Nephron progenitor cell (in vitro differentiated cells): ENCODE results near the gene ZNF831.

Source experiments
- DNase-seq: peaks from one replicate; pipeline ENCODE4 v3.0.0; 2021
- H3K27ac Mint-ChIP-seq: 2 replicates; pipeline ENCODE4 v1.8.0; 2021; ENCODE audit warnings: mild to moderate bottlenecking, moderate library complexity, mixed read lengths
- H3K27me3 Mint-ChIP-seq: 2 replicates; pipeline ENCODE4 v1.8.0; 2021; ENCODE audit warnings: mild to moderate bottlenecking, low read depth, mixed read lengths; ENCODE audit not compliant: poor library complexity
- H3K36me3 Mint-ChIP-seq: 2 replicates; pipeline ENCODE4 v1.8.0; 2021; ENCODE audit warnings: low read depth, mixed read lengths
- H3K4me1 Mint-ChIP-seq: 2 replicates; pipeline ENCODE4 v1.8.0; 2021; ENCODE audit warnings: mixed read lengths
- H3K4me3 Mint-ChIP-seq: 2 replicates; pipeline ENCODE4 v1.8.0; 2021; ENCODE audit warnings: mild to moderate bottlenecking, moderate library complexity, mixed read lengths
- H3K9me3 Mint-ChIP-seq: 2 replicates; pipeline ENCODE4 v1.8.0; 2021; ENCODE audit warnings: mild to moderate bottlenecking, moderate library complexity, mixed read lengths
- TF ChIP-seq, protein P1 (sequence below): fragments of 200-600 bp; sonication (generic); IDR thresholded peaks from 2 replicates; pipeline ENCODE4 v1.5.0; 2021; ENCODE audit warnings: antibody characterized with exemption

ZNF831 gene

DNA sequence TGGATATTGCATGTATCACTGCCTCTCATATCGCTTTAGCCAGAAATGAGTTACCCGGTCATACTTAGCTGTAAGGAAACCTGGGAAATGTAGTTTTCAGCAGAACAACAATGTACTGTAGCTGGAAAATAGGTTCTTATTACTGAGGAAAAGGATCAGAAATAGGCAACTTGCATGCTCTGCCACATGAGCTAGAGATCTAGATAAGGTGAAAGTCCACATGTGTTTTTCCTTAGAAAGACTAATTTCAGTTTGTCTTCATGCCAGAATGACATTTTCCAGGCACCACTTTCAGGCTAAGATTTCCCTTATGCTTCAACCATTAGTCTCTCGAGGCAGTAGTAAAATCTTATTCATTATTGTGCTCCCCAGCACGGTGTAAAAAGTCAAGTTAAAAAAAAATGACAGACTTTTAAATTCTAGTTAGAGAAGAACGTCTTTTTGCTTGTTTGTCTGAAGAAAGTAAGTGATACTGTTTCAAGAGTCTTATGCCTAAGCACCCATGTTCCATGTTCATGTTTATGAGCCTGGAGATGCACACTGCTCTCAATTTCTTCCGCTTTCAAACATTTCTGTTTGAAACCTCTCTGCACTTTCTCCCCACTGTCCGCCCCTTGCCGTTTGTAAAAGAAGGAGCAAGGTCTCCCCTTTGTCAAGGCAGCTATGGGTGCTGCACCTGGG is 67.6 kb downstream of the ZNF831 start:
- peaks cover 25% of the 10 kb centered on the region for H3K4me1 Mint-ChIP-seq
- no peak overlapping the region for H3K27ac Mint-ChIP-seq
- no peak overlapping the region for H3K4me3 Mint-ChIP-seq
- no peak for DNase-seq
- TF ChIP-seq, protein P1, sequence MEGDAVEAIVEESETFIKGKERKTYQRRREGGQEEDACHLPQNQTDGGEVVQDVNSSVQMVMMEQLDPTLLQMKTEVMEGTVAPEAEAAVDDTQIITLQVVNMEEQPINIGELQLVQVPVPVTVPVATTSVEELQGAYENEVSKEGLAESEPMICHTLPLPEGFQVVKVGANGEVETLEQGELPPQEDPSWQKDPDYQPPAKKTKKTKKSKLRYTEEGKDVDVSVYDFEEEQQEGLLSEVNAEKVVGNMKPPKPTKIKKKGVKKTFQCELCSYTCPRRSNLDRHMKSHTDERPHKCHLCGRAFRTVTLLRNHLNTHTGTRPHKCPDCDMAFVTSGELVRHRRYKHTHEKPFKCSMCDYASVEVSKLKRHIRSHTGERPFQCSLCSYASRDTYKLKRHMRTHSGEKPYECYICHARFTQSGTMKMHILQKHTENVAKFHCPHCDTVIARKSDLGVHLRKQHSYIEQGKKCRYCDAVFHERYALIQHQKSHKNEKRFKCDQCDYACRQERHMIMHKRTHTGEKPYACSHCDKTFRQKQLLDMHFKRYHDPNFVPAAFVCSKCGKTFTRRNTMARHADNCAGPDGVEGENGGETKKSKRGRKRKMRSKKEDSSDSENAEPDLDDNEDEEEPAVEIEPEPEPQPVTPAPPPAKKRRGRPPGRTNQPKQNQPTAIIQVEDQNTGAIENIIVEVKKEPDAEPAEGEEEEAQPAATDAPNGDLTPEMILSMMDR: no peak
- no peaks in the 10 kb centered on the region for H3K36me3 Mint-ChIP-seq
- H3K9me3 Mint-ChIP-seq: peaks cover 14% of the 10 kb centered on the region
- peaks cover 11% of the 10 kb centered on the region for H3K27me3 Mint-ChIP-seq

DNA sequence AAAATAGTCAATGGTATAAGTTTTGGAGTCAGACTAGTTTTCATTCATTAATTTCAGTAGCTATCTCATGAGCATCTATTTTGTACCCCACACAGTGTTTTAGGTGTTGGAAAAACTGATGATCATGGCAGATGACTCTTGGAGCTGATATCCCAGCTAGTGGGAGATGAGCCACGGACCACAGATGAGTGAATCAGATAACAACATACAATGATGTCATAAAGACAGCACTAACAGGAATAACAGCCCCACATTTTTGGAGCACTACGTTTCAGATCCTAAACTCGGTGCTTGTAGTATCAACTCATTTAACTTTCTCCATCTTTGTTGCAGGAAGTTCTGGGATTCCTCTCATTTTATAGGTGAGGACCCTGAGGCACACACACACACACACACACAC is 69.0 kb downstream of the ZNF831 start:
- H3K4me3 Mint-ChIP-seq: no peak overlapping the region
- peaks cover 26% of the 10 kb centered on the region for H3K4me1 Mint-ChIP-seq
- TF ChIP-seq, protein P1: no peak
- H3K9me3 Mint-ChIP-seq: peaks cover 14% of the 10 kb centered on the region
- peaks cover 13% of the 10 kb centered on the region for H3K27me3 Mint-ChIP-seq
- DNase-seq: no peak
- no peak overlapping the region for H3K27ac Mint-ChIP-seq
- H3K36me3 Mint-ChIP-seq: no peaks in the 10 kb centered on the region

- Mint-ChIP-seq H3K4me3 (no peak overlapping the region), H3K36me3 (no peaks in the 10 kb centered on the region), H3K9me3 (no peaks in the 10 kb centered on the region), H3K4me1 (peaks cover 29% of the 10 kb centered on the region), H3K27me3 (peaks cover 16% of the 10 kb centered on the region), H3K27ac (no peak overlapping the region)
- no peak for DNase-seq
- TF ChIP-seq, protein P1: no peak
Measured at GRCh38 chr20:59235226-59235625, 71.6 kb downstream of the ZNF831 start.

DNA sequence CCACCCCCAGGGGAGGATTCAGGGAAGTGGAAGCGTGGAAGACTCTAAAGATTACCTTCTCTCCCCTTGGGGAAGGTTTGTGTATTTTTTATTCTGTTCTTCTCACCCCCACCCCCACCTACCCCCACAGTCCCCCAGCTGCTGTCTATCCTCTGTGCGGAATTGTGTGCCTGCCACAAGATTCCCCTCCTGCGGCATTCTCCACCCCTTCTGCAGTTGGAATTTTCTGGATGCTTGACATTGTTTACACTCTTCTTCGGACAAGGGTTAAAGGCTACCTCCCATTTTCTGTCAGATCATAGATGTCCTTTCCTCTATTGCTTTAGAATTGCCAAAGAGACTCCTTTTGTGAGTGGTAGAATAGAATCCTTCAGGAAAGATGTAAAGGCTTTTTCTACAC is 76.4 kb downstream of the ZNF831 start:
- TF ChIP-seq, protein P1: no peak
- no peak overlapping the region for H3K27ac Mint-ChIP-seq
- peaks cover 14% of the 10 kb centered on the region for H3K27me3 Mint-ChIP-seq

DNA sequence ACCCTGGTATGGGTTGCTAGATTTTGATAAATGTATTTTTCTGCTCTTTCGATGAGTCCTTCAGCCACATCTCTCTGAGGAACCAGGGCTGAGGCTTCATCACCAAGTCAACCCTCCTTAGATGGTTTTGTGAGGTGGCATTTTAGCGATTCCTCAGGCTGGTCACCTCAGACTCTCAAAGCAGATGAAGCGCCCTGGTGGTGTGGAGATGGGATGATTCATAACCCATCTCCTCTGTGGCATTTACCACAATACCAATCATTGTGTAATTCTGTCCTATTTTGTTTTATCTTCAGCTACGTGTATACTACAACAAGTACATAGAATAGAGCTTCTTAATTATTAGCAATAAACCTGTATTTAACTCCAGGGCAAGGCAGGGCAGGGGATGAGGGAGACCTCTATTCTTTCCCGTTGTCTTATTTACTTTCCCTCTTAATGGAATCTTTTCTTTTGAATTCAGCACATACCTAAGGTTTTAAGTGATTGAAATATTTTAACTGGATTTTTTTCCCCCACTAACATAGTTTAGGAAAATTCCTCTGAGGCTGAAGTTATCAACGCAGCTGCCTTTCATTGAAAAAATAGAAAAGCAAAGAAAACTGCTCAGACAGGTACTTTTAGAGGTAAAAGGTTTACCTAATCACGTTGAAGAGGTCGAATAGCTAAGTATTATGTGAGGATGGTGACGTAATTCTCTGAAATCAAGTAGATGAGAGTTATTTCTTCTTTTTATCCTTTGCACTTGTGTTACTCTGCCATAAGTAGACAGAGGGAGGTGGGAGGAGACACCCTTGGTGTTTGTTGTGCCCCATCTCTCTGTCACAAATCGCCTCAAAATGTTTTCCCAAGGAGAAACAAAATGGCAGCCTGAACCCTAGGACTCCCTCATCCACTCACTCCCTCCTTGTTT is 79.3 kb downstream of the ZNF831 start:
- no peak for DNase-seq
- Mint-ChIP-seq H3K4me1 (peaks cover 20% of the 10 kb centered on the region), H3K27me3 (peaks cover 11% of the 10 kb centered on the region), H3K27ac (no peak overlapping the region), H3K4me3 (no peak overlapping the region), H3K36me3 (peaks cover 7% of the 10 kb centered on the region), H3K9me3 (peaks cover 19% of the 10 kb centered on the region)
- TF ChIP-seq, protein P1: no peak

More for the DNA sequence above, 76.4 kb downstream of the ZNF831 start:
- Mint-ChIP-seq H3K4me3 (no peak overlapping the region), H3K9me3 (peaks cover 19% of the 10 kb centered on the region), H3K4me1 (peaks cover 22% of the 10 kb centered on the region), H3K36me3 (peaks cover 7% of the 10 kb centered on the region)
- DNase-seq: no peak
